Natural killer cell (primary cell): ENCODE measurements around the gene NEBL. TPM values are rescaled to one million over a fixed set of nuclear protein-coding genes. Genes with fewer than 3 reads are reported as not detected.

Experiments
- ATAC-seq, 3 donors: fragments of 150-1000 bp in 2 of 3; fragments of 200-7000 bp in 1 of 3; cut with Tn5 transposase; 1 replicate in 1 of 3; 2 replicates in 2 of 3; pipeline ENCODE4 v1.10.0; 2021; ENCODE audit warnings: mild to moderate bottlenecking in 2 of 3, moderate library complexity in 2 of 3
- DNase-seq, 2 donors: peaks; one replicate each; pipeline versions ENCODE4 v3.0.0 to v3.0.0-alpha.2; 2013 to 2021; ENCODE audit warnings: mixed read lengths in 1 of 2
- H3K27ac ChIP-seq: one replicate; pipeline ENCODE4 v1.5.1; 2013; ENCODE audit warnings: mild to moderate bottlenecking, low read length
- H3K27me3 ChIP-seq: one replicate; pipeline ENCODE4 v1.6.1; 2013; ENCODE audit warnings: low read length; ENCODE audit not compliant: control insufficient read depth, insufficient read depth
- H3K36me3 ChIP-seq: one replicate; pipeline ENCODE4 v1.6.1; 2013; ENCODE audit warnings: low read length; ENCODE audit not compliant: control insufficient read depth, insufficient read depth
- H3K4me1 ChIP-seq: one replicate; pipeline ENCODE4 v1.6.1; 2013; ENCODE audit warnings: low read length; ENCODE audit not compliant: control insufficient read depth, insufficient read depth
- H3K4me3 ChIP-seq: one replicate; pipeline ENCODE4 v1.5.1; 2013; ENCODE audit warnings: low read length
- H3K9me3 ChIP-seq: one replicate; pipeline ENCODE4 v1.6.1; 2013; ENCODE audit warnings: low read length; ENCODE audit not compliant: control insufficient read depth, insufficient read depth
- H3K27ac Mint-ChIP-seq, 2 donors: one replicate each; pipeline ENCODE4 v1.8.0; 2022; ENCODE audit warnings: mild to moderate bottlenecking in 2 of 2, mixed read lengths in 2 of 2, moderate library complexity in 1 of 2
- H3K27me3 Mint-ChIP-seq, 2 donors: one replicate each; pipeline ENCODE4 v1.8.0; 2022; ENCODE audit warnings: low read depth in 2 of 2, mixed read lengths in 2 of 2
- H3K36me3 Mint-ChIP-seq: one replicate; pipeline ENCODE4 v1.8.0; 2022; ENCODE audit warnings: mixed read lengths
- H3K4me1 Mint-ChIP-seq, 2 donors: one replicate each; pipeline ENCODE4 v1.8.0; 2022; ENCODE audit warnings: mixed read lengths in 2 of 2
- H3K4me3 Mint-ChIP-seq: one replicate; pipeline ENCODE4 v1.8.0; 2022; ENCODE audit warnings: mild to moderate bottlenecking, moderate library complexity, mixed read lengths
- H3K9me3 Mint-ChIP-seq, 2 donors: one replicate each; pipeline ENCODE4 v1.8.0; 2022; ENCODE audit warnings: mixed read lengths in 2 of 2
- CTCF ChIP-seq: fragments of 200-600 bp; IDR thresholded peaks from one replicate; pipeline ENCODE4 v1.8.0; 2022; ENCODE audit warnings: antibody characterized with exemption
- WGBS: methylation state at CpG from one replicate; pipeline ENCODE4 v1.1.7; 2013; ENCODE audit warnings: missing lambda C conversion rate; ENCODE audit not compliant: insufficient coverage; 5-methylcytosine and 5-hydroxymethylcytosine counted together
- intact Hi-C: fragments of 100-400 bp; cut with micrococcal nuclease; formaldehyde crosslinking; loops from one replicate; pipeline ENCODE4 v1.14.2; 2022
- total RNA-seq, 4 donors: library from RNA; stranded (reverse); fragments of 120-200 nt in 1 of 4; gene quantifications; one replicate each; pipeline versions ENCODE4 v1.2.3 to v1.2.4, GENCODE V29; 2013 to 2022

The NEBL gene
- total RNA-seq, 3 donors from 2014 or later (not counting 1 experiment from before 2014, with no cell fraction given): 1.1 to 1.5 TPM; not detected in 1

- H3K27ac ChIP-seq: no peak overlapping the region
- H3K9me3 ChIP-seq: no peaks in the 10 kb centered on the region
- peaks cover 11% of the 10 kb centered on the region for H3K36me3 Mint-ChIP-seq
- no peak overlapping the region for H3K4me3 Mint-ChIP-seq
- DNase-seq: no peak
- peaks cover 4% of the 10 kb centered on the region for H3K4me1 ChIP-seq
- TF ChIP-seq CTCF: no peak
- peaks cover 0 to 2% of the 10 kb centered on the region in 2 donors for H3K9me3 Mint-ChIP-seq
- H3K4me3 ChIP-seq: no peak overlapping the region
- H3K27ac Mint-ChIP-seq: no peak overlapping the region
- no peaks in the 10 kb centered on the region for H3K27me3 ChIP-seq
- H3K27me3 Mint-ChIP-seq: peaks cover 0 to 4% of the 10 kb centered on the region in 2 donors
- 83% methylated on average over 1 of the region's 1 CpG for WGBS
- intact Hi-C loops: no loop called here
- peaks cover 38 to 43% of the 10 kb centered on the region in 2 donors for H3K4me1 Mint-ChIP-seq
- no peak for ATAC-seq
- no peaks in the 10 kb centered on the region for H3K36me3 ChIP-seq
Measured at GRCh38 chr10:20765066-20765465, 132.0 kb downstream of the NEBL start.

- H3K4me3 Mint-ChIP-seq: no peak overlapping the region
- ATAC-seq (no peak), DNase-seq (no peak)
- Histone ChIP-seq H3K4me3 (no peak overlapping the region), H3K36me3 (no peaks in the 10 kb centered on the region), H3K9me3 (no peaks in the 10 kb centered on the region), H3K27ac (no peak overlapping the region), H3K27me3 (no peaks in the 10 kb centered on the region), H3K4me1 (no peaks in the 10 kb centered on the region)
- TF ChIP-seq CTCF: no peak
- no peak overlapping the region for H3K27ac Mint-ChIP-seq
- no CpG with 5 or more reads among the region's 2 CpGs for WGBS
- intact Hi-C loops: no loop called here
- H3K27me3 Mint-ChIP-seq: peaks cover 4 to 6% of the 10 kb centered on the region in 2 donors
- H3K9me3 Mint-ChIP-seq: peaks cover 2% of the 10 kb centered on the region in 2 donors
- peaks cover 19% of the 10 kb centered on the region for H3K36me3 Mint-ChIP-seq
- H3K4me1 Mint-ChIP-seq: peaks cover 15 to 18% of the 10 kb centered on the region in 2 donors
Measured at GRCh38 chr10:20760460-20760859, 136.7 kb downstream of the NEBL start.

- Mint-ChIP-seq H3K27me3 (no peaks in the 10 kb centered on the region), H3K27ac (peak overlapping the region in 1 of 2 donors; percentile 26), H3K4me1 (peaks cover 24 to 25% of the 10 kb centered on the region in 2 donors), H3K36me3 (peaks cover 23% of the 10 kb centered on the region), H3K9me3 (peaks cover 0 to 8% of the 10 kb centered on the region in 2 donors), H3K4me3 (no peak overlapping the region)
- ATAC-seq (no peak), DNase-seq (no peak)
- no peak overlapping the region for H3K27ac ChIP-seq
- no peaks in the 10 kb centered on the region for H3K4me1 ChIP-seq
- TF ChIP-seq CTCF: no peak
- peaks cover 9% of the 10 kb centered on the region for H3K9me3 ChIP-seq
- H3K27me3 ChIP-seq: no peaks in the 10 kb centered on the region
- intact Hi-C loops: no loop called here
- no peak overlapping the region for H3K4me3 ChIP-seq
- H3K36me3 ChIP-seq: no peaks in the 10 kb centered on the region
- WGBS: 76% methylated on average over 2 of the region's 2 CpGs
Measured at GRCh38 chr10:20748551-20748950, 148.6 kb downstream of the NEBL start.

GRCh38 chr10:20747782-20748181 lies 149.3 kb downstream of the NEBL start:
- Mint-ChIP-seq H3K4me3 (no peak overlapping the region), H3K27ac (peak overlapping the region in 1 of 2 donors; percentile 26), H3K27me3 (no peaks in the 10 kb centered on the region), H3K36me3 (peaks cover 23% of the 10 kb centered on the region), H3K4me1 (peaks cover 24 to 26% of the 10 kb centered on the region in 2 donors), H3K9me3 (peaks cover 0 to 8% of the 10 kb centered on the region in 2 donors)
- H3K4me3 ChIP-seq: no peak overlapping the region
- H3K27me3 ChIP-seq: no peaks in the 10 kb centered on the region
- intact Hi-C loops: no loop called here
- no peaks in the 10 kb centered on the region for H3K36me3 ChIP-seq
- TF ChIP-seq CTCF: no peak
- DNase-seq: no peak
- peaks cover 9% of the 10 kb centered on the region for H3K9me3 ChIP-seq
- H3K4me1 ChIP-seq: no peaks in the 10 kb centered on the region
- ATAC-seq: peak; percentile 24 to 60 (median 60)
- H3K27ac ChIP-seq: no peak overlapping the region
